Breast epithelium (tissue), 4 donors: ENCODE results near the gene HCLS1. TPM values are rescaled to one million over a fixed set of nuclear protein-coding genes. Genes with fewer than 3 reads are reported as not detected.
"Not testable (repeated sequence)": the region's sequence is repeated elsewhere in the genome, so short reads cannot be mapped to it uniquely, and the experiment has no call there.

ENCODE experiments used
- DNase-seq, 2 donors: peaks; one replicate each; pipeline ENCODE4 v3.0.0-alpha.2; 2019; ENCODE audit warnings: low spot score in 2 of 2
- H3K27ac ChIP-seq, 2 donors: fragments of 200-600 bp; sonication (generic) in 1 of 2; one replicate each; pipeline ENCODE4 v1.5.1; 2016 to 2019; ENCODE audit warnings: mild to moderate bottlenecking in 1 of 2
- H3K27me3 ChIP-seq, 2 donors: fragments of 200-600 bp; sonication (generic) in 1 of 2; one replicate each; pipeline versions ENCODE4 v1.5.1 to v1.6.0; 2017 to 2019; ENCODE audit warnings: control low read depth in 1 of 2, mild to moderate bottlenecking in 1 of 2
- H3K36me3 ChIP-seq: fragments of 200-600 bp; one replicate; pipeline ENCODE4 v1.5.1; 2019
- H3K4me1 ChIP-seq, 2 donors: fragments of 200-600 bp; sonication (generic); one replicate each; pipeline ENCODE4 v1.5.1; 2016 to 2019; ENCODE audit warnings: control low read depth in 1 of 2
- H3K4me3 ChIP-seq, 3 donors: fragments of 200-600 bp; sonication (generic); 1 replicate in 2 of 3; 2 replicates in 1 of 3; pipeline ENCODE4 v1.5.1; 2016 to 2019; ENCODE audit warnings: mild to moderate bottlenecking in 3 of 3, moderate library complexity in 2 of 3
- H3K9me3 ChIP-seq, 2 donors: fragments of 200-600 bp; sonication (generic) in 1 of 2; one replicate each; pipeline ENCODE4 v1.5.1; 2016 to 2019; ENCODE audit warnings: control low read depth in 1 of 2
- POLR2A ChIP-seq: fragments of 450-650 bp; IDR thresholded peaks from one replicate; pipeline ENCODE4 v1.6.1; 2016; ENCODE audit warnings: antibody characterized with exemption, mild to moderate bottlenecking, moderate library complexity
- POLR2AphosphoS5 ChIP-seq, 3 donors: sonication (generic); formaldehyde crosslinking; IDR thresholded peaks; one replicate each; pipeline ENCODE4 v1.6.1; 2017; ENCODE audit warnings: antibody characterized with exemption in 3 of 3
- intact Hi-C: fragments of 100-400 bp; cut with DNase I; formaldehyde crosslinking; loops from one replicate; pipeline ENCODE4 v1.15.1; 2023; ENCODE audit warnings: low total_unique reads
- total RNA-seq, 3 donors: library from RNA; depleted of rRNA; stranded (reverse); fragments of >200 nt; gene quantifications; one replicate each; pipeline ENCODE4 v1.1.0, GENCODE V29; 2016
- TF ChIP-seq, protein P1 (sequence below), 3 donors: fragments of 450-650 bp; IDR thresholded peaks; one replicate each; pipeline ENCODE4 v1.5.1; 2016 to 2017; ENCODE audit warnings: antibody characterized with exemption in 3 of 3, mild to moderate bottlenecking in 3 of 3, moderate library complexity in 3 of 3

Gene HCLS1
- total RNA-seq, 3 donors from 2014 or later, result 37.8 to 144 (median 42.6) TPM

- no peaks in the 10 kb centered on the region for H3K36me3 ChIP-seq
- intact Hi-C loops, result no loop called here
- TF ChIP-seq, protein P1, sequence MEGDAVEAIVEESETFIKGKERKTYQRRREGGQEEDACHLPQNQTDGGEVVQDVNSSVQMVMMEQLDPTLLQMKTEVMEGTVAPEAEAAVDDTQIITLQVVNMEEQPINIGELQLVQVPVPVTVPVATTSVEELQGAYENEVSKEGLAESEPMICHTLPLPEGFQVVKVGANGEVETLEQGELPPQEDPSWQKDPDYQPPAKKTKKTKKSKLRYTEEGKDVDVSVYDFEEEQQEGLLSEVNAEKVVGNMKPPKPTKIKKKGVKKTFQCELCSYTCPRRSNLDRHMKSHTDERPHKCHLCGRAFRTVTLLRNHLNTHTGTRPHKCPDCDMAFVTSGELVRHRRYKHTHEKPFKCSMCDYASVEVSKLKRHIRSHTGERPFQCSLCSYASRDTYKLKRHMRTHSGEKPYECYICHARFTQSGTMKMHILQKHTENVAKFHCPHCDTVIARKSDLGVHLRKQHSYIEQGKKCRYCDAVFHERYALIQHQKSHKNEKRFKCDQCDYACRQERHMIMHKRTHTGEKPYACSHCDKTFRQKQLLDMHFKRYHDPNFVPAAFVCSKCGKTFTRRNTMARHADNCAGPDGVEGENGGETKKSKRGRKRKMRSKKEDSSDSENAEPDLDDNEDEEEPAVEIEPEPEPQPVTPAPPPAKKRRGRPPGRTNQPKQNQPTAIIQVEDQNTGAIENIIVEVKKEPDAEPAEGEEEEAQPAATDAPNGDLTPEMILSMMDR (IDR thresholded peaks at IDR 0.05), result no peak
- TF ChIP-seq POLR2AphosphoS5 (IDR thresholded peaks at IDR 0.05) (no peak), POLR2A (no peak)
These were observed 59.4 kb downstream of the HCLS1 start for GRCh38 chr3:121601212-121601812.

DNA sequence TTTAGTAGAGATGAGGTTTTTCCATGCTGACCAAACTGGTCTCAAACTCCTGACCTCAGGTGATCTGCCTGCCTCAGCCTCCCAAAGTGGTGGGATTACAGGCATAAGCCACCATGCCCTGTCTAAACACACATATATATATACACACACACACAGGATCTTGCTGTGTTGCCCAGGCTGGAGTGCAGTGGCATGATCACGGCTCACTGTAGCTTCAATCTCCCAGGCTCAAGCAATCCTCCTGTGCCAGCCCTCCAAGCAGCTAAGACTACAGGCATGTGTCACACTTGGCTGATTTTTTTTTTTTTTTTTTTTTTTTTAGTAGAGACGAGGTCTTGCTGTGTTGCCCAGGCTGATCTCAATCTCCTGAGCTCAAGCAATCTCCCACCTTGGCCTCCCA lies 60.8 kb downstream of the HCLS1 start:
- H3K27ac ChIP-seq, intact Hi-C loops, H3K9me3 ChIP-seq, H3K36me3 ChIP-seq, H3K4me1 ChIP-seq, H3K27me3 ChIP-seq, H3K4me3 ChIP-seq, DNase-seq: not testable (repeated sequence)

More at GRCh38 chr3:121601212-121601812, 59.4 kb downstream of the HCLS1 start:
- Histone ChIP-seq H3K4me3 (no peak overlapping the region), H3K27ac (no peak overlapping the region), H3K9me3 (no peaks in the 10 kb centered on the region), H3K4me1 (no peaks in the 10 kb centered on the region), H3K27me3 (no peaks in the 10 kb centered on the region)
- DNase-seq, result no peak

GRCh38 chr3:121598564-121598963 lies 62.1 kb downstream of the HCLS1 start:
- no peaks in the 10 kb centered on the region for H3K4me1 ChIP-seq
- TF ChIP-seq, protein P1 (IDR thresholded peaks at IDR 0.05), result no peak
- no peak for TF ChIP-seq POLR2A
- no peak for TF ChIP-seq POLR2AphosphoS5 (IDR thresholded peaks at IDR 0.05)
- H3K4me3 ChIP-seq, result no peak overlapping the region
- intact Hi-C loops, result no loop called here
- no peaks in the 10 kb centered on the region for H3K9me3 ChIP-seq
- H3K27ac ChIP-seq, result no peak overlapping the region
- no peaks in the 10 kb centered on the region for H3K27me3 ChIP-seq
- DNase-seq, result no peak
- H3K36me3 ChIP-seq, result no peaks in the 10 kb centered on the region

DNA sequence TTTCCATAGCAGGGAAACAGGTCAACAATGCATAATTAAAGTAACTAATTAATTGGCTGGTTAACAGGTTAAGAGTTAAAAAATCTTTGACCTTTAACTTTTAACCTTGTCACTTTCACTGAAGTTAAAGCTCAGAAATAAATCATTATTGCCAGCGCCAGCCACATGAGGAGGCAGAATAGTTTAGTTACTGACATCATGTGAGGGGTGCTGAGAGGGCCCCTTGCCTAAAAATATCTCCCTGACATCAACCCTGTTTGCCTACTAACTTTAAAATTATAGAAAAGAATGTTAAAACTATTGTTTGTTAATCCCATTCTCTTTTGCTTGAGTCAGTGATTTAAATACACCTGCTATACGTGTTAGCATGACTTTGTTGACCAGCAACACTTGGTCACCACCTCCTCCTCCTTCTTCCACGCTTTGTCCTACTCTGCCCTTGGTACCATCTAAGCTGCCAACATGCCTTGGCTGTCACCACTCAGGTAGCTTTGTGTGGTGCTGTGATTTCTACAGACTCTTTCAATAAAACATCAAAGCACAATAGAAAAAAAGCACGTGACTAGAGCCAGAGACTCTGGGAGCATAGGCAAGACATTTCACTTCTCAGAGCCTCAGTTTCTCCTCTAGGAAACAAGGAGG lies 64.8 kb downstream of the HCLS1 start:
- H3K36me3 ChIP-seq, result no peaks in the 10 kb centered on the region
- intact Hi-C loops, result no loop called here
- H3K27ac ChIP-seq, result no peak overlapping the region
- no peak for TF ChIP-seq POLR2AphosphoS5 (IDR thresholded peaks at IDR 0.05)
- TF ChIP-seq, protein P1 (IDR thresholded peaks at IDR 0.05), result no peak
- no peak for TF ChIP-seq POLR2A
- no peak overlapping the region for H3K4me3 ChIP-seq
- H3K4me1 ChIP-seq, result no peaks in the 10 kb centered on the region
- no peak for DNase-seq
- H3K27me3 ChIP-seq, result no peaks in the 10 kb centered on the region
- no peaks in the 10 kb centered on the region for H3K9me3 ChIP-seq

DNA sequence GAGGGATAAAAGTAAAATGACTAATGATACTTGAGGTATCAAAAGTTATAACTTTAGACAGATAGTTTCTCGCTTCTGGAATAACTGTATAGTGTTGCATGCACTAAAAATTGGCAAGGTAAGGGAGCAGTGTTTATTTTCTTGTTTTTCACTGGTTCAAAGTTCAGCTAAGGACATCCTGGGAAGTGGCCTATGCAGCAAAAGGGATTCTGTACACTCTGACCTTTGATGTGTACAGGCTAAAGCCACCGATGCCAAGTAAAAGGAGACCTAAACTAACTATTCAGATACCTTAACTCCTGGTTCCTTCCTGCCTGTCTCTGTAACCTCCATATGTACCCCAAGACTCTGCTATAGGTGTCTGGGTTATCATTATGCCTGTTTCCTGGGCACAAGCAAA lies 65.9 kb downstream of the HCLS1 start:
- intact Hi-C loops, result no loop called here
- no peaks in the 10 kb centered on the region for H3K9me3 ChIP-seq
- H3K4me1 ChIP-seq, result no peaks in the 10 kb centered on the region
- H3K4me3 ChIP-seq, result no peak overlapping the region
- TF ChIP-seq POLR2A (no peak), POLR2AphosphoS5 (IDR thresholded peaks at IDR 0.05) (no peak)
- TF ChIP-seq, protein P1 (IDR thresholded peaks at IDR 0.05), result no peak
- H3K36me3 ChIP-seq, result no peaks in the 10 kb centered on the region
- no peak for DNase-seq
- H3K27ac ChIP-seq, result no peak overlapping the region
- no peaks in the 10 kb centered on the region for H3K27me3 ChIP-seq

DNA sequence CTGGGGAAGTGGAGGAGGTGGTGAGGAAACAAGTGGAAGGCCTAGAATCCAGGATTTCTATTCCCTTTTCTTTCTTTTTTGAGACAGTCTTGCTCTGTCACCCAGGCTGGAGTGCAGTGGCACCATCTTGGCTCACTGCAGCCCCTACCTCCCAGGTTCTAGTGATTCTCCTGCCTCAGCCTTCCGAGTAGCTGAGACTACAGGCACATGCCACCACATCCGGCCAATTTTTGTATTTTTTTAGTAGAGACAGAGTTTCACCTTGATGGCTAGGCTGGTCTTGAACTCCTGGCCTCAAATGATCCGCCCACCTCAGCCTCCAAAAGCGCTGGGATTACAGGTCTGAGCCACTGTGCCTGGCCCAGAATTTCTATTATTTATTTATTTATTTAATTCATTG lies 66.9 kb downstream of the HCLS1 start:
- H3K27ac ChIP-seq, H3K27me3 ChIP-seq, H3K4me1 ChIP-seq, intact Hi-C loops, DNase-seq, H3K4me3 ChIP-seq, H3K36me3 ChIP-seq, H3K9me3 ChIP-seq: not testable (repeated sequence)
